ENCODE data around the gene TPRG1L. TPM values are rescaled to one million over a fixed set of nuclear protein-coding genes. Genes with fewer than 3 reads are reported as not detected.

Gene TPRG1L
- total and polyA plus RNA-seq, 3 donors from 2014 or later: 30.6 to 40.9 (median 33.3) TPM

DNA sequence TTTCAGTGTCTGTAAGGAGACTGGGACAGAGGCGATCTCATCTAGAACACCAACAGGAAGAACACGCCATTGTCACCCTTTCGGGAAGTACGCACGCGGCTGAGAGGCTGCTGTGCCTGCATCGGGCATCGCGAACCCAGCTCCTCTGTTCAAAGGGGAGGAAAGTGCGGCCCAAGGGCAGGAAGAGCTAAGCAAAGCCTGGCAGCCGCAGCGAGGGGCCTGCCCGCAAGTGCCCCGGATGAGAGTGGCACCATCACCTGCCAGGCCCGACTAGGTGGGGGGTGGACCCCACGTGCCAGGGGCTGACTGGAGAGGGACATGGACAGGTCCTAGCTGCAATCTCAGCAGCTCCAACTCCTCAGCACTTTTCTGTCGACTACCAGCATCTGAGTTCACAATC is 7.5 kb downstream of the TPRG1L start:
- Histone ChIP-seq H3K36me3 (ENCODE audit: low read depth, missing control alignments) (no peaks in the 10 kb centered on the region), H3K27me3 (no peaks in the 10 kb centered on the region), H3K27ac (no peak overlapping the region), H3K4me1 (no peaks in the 10 kb centered on the region), H3K4me3 (no peak overlapping the region), H3K9me3 (no peaks in the 10 kb centered on the region)
- TF ChIP-seq, protein P1, sequence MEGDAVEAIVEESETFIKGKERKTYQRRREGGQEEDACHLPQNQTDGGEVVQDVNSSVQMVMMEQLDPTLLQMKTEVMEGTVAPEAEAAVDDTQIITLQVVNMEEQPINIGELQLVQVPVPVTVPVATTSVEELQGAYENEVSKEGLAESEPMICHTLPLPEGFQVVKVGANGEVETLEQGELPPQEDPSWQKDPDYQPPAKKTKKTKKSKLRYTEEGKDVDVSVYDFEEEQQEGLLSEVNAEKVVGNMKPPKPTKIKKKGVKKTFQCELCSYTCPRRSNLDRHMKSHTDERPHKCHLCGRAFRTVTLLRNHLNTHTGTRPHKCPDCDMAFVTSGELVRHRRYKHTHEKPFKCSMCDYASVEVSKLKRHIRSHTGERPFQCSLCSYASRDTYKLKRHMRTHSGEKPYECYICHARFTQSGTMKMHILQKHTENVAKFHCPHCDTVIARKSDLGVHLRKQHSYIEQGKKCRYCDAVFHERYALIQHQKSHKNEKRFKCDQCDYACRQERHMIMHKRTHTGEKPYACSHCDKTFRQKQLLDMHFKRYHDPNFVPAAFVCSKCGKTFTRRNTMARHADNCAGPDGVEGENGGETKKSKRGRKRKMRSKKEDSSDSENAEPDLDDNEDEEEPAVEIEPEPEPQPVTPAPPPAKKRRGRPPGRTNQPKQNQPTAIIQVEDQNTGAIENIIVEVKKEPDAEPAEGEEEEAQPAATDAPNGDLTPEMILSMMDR (IDR thresholded peaks at IDR 0.05): no peak
- TF ChIP-seq POLR2A (IDR thresholded peaks at IDR 0.05): no peak
- intact Hi-C loops (cut with DNase I; ENCODE audit: low total_unique reads): no loop called here
- whole genome bisulfite sequencing, 2 donors: 92 to 95% methylated on average over 13 to 17 of the region's 17 CpGs
- no peak for DNase-seq

DNA sequence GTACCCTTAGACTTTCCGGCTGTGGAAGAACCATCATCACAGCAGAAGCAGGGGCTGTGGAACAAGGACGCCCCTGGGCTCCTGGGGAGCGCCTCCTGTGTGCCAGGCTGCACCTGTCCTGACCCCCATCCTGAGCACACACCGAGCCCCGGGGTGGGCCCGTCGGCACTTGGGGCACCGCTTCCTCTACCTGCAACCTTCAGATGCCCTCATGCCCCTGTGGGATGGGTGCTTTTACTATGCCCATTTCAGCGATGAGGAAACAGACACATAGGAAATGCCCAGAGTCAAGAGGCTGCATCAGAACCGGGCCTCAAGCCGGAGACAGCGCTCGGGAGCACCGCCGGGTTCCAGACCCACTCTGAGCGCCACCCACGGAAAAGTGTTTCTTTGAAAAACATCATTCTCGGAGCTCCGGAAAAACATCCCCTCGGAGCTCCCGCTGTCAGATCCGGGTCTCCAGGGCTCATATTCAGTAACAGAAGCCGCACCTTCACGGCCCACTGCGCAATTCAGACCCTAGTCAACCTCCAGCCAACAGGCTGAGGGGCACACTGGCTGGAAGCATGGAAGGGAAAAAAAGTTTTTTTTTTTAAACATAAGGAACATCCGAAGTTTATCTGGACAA is 8.0 kb downstream of the TPRG1L start:
- H3K27me3 ChIP-seq: no peaks in the 10 kb centered on the region
- 91 to 92% methylated on average over 25 to 26 of the region's 26 CpGs for WGBS, 2 donors
- intact Hi-C loops (cut with DNase I; ENCODE audit: low total_unique reads): no loop called here
- no peaks in the 10 kb centered on the region for H3K9me3 ChIP-seq
- DNase-seq: no peak
- no peaks in the 10 kb centered on the region for H3K36me3 ChIP-seq (ENCODE audit: low read depth, missing control alignments)
- H3K4me3 ChIP-seq: no peak overlapping the region
- H3K27ac ChIP-seq: no peak overlapping the region
- TF ChIP-seq, protein P1 (IDR thresholded peaks at IDR 0.05): no peak
- TF ChIP-seq POLR2A (IDR thresholded peaks at IDR 0.05): no peak
- H3K4me1 ChIP-seq: no peaks in the 10 kb centered on the region

DNA sequence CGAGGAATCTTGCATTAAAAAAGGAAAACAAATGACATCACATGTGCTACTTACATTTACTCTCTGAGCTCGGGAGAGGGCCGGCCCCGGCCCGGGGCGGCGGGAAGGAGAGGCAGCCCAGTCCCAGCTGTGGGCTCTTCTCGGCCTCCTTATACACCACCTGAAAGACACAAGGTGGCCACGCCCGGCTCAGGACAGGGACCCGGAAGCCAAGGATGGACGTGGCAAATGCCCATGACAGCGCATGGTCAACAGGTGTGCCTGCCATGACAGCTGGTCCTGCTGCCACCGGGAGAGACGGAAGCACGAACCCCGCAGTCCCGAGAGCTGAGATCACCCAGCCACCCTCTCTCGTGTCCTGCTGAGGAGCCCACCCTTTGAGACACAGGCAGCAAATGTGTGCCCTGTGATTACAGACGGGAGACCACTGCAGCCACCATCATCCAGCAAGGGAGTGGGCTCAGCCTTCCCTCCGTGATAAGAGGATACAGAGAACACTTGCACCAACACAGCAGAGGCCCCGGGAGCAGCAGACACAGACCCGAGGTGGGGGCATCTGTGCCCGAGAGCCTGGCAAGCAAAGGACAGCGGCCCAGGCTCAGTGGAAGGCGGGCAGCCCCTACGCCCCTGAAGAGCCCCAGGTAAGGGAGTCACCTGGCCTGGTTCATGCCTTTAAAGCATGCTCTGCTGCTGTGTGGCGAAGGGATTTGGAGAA is 8.7 kb downstream of the TPRG1L start:
- Histone ChIP-seq H3K9me3 (no peaks in the 10 kb centered on the region), H3K27ac (no peak overlapping the region), H3K27me3 (no peaks in the 10 kb centered on the region), H3K4me1 (no peaks in the 10 kb centered on the region), H3K36me3 (ENCODE audit: low read depth, missing control alignments) (no peaks in the 10 kb centered on the region), H3K4me3 (no peak overlapping the region)
- 90 to 93% methylated on average over 20 to 28 of the region's 28 CpGs for WGBS, 2 donors
- no peak for DNase-seq
- intact Hi-C loops (cut with DNase I; ENCODE audit: low total_unique reads): no loop called here
- TF ChIP-seq, protein P1 (IDR thresholded peaks at IDR 0.05): no peak
- no peak for TF ChIP-seq POLR2A (IDR thresholded peaks at IDR 0.05)

DNA sequence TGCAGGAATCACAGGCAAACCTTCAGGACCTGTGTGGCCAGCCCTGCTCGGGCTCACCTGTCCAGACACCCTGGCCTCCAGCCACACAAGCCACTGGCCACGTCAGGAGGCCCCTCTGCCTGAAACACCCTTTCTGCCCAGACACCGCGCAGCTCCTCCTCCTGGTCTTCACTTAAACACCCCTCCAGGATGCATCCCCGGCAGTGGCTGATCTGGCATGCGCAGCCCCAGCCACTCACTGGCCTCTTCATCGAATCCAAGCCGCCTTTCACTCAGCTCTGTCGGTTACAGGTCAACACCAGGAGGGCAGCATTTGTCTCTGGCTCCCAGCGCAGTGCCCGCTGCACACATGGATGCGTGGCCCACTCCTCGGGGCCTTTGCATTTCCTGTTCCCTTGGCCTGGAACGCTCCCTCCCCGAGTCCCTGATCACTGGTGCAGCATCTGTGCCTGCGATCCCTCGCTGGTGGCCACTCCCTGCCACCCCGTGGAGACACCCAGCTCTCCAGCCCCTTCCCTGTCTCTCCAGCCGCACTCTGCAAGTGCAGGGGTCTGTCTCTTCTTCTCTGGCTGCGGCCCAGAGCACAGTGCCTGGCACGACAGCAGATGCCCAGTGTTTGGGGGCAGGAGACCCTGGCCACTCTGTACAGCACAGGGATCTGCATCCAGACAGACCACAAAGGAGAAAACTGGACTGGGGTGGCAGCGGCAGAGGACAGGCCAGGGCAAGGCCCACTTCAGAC is 9.4 kb downstream of the TPRG1L start:
- Histone ChIP-seq H3K4me3 (no peak overlapping the region), H3K27me3 (no peaks in the 10 kb centered on the region), H3K9me3 (no peaks in the 10 kb centered on the region), H3K36me3 (ENCODE audit: low read depth, missing control alignments) (no peaks in the 10 kb centered on the region), H3K27ac (no peak overlapping the region), H3K4me1 (no peaks in the 10 kb centered on the region)
- intact Hi-C loops (cut with DNase I; ENCODE audit: low total_unique reads): no loop called here
- 91 to 93% methylated on average over 17 to 22 of the region's 22 CpGs for WGBS, 2 donors
- no peak for TF ChIP-seq POLR2A (IDR thresholded peaks at IDR 0.05)
- TF ChIP-seq, protein P1 (IDR thresholded peaks at IDR 0.05): no peak
- no peak for DNase-seq

All from testis (tissue), 3 donors.